ENCODE data around the gene HPS5. TPM values are rescaled to one million over a fixed set of nuclear protein-coding genes. Genes with fewer than 3 reads are reported as not detected.

The HPS5 gene, protein sequence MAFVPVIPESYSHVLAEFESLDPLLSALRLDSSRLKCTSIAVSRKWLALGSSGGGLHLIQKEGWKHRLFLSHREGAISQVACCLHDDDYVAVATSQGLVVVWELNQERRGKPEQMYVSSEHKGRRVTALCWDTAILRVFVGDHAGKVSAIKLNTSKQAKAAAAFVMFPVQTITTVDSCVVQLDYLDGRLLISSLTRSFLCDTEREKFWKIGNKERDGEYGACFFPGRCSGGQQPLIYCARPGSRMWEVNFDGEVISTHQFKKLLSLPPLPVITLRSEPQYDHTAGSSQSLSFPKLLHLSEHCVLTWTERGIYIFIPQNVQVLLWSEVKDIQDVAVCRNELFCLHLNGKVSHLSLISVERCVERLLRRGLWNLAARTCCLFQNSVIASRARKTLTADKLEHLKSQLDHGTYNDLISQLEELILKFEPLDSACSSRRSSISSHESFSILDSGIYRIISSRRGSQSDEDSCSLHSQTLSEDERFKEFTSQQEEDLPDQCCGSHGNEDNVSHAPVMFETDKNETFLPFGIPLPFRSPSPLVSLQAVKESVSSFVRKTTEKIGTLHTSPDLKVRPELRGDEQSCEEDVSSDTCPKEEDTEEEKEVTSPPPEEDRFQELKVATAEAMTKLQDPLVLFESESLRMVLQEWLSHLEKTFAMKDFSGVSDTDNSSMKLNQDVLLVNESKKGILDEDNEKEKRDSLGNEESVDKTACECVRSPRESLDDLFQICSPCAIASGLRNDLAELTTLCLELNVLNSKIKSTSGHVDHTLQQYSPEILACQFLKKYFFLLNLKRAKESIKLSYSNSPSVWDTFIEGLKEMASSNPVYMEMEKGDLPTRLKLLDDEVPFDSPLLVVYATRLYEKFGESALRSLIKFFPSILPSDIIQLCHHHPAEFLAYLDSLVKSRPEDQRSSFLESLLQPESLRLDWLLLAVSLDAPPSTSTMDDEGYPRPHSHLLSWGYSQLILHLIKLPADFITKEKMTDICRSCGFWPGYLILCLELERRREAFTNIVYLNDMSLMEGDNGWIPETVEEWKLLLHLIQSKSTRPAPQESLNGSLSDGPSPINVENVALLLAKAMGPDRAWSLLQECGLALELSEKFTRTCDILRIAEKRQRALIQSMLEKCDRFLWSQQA
- total RNA-seq: 42.3 and 49.2 TPM in 2 replicates

DNA sequence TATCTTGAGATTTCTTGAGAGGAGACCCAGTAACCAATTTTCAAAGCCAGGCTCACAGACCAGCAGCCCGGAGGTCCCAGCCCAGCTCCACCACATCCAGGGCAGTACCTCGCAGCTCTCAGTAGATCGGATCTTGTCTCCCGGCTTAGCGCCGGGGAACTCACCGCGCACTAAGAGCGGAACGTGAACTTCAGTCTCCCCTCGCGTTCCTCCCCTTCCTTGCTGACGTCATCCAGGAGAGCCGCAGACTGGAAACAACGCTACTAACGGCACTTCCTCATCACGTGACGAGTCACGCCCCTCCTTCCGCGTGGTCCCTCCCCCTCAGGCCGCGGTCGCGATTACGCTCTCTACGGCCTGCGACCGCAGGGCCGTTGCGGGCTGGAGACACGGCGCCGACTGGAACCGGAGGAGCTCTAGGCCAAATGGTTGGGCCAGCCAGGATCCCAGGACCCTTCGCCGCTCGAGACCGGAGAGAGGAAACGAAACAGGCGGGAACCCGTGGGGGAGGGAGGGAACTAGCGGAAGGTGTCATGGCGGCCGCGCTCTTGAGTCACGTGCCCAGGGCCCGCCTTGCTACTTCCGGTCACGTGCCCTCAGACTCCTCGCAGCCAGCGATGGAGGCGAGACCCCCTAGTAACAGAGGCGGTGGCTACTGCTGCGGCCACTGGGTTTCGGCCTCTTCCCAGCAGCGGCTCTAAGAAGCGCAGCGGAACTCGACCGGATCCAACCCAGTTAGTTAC lies at the start of gene HPS5, which contains the start of gene GTF2H1:
HPS5 (minus strand) TSS at position 172 of the 743 bp plus-strand sequence. CDS start 4,282 bp downstream, outside the sequence.
GTF2H1 (plus strand) TSS at position 599 of the 743 bp plus-strand sequence. CDS start 10,508 bp downstream, outside the sequence.

GRCh38 chr11:18265949-18266348 lies 56.0 kb downstream of the HPS5 start, which contains the start of gene SAA1:
SAA1 (plus strand) TSS chr11:18266264; CDS start chr11:18266888, 624 bp downstream.

DNA sequence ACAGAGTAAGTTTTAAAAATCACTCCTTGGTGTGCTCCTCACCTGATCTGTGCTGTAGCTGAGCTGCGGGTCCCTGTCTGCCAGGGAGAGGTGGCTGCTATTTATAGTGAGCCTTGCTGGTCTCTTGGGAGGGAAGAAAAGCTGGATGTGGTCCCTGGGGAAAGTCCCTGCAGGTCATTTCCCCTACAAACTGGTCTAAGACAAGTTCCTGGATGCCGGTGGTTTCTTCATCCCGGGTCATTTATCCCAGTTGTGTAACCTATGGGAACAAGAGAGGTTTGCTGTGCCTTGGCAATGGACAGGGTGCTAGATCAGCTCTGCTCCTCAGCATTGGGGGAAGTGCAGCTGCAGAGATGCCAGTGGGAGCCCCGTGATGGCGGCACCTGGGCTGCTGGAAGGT lies 73.4 kb downstream of the HPS5 start, which contains the start of gene SAA2:
SAA2 (minus strand) TSS at position 108 of the 400 bp plus-strand sequence. CDS start 657 bp downstream, outside the sequence.

DNA sequence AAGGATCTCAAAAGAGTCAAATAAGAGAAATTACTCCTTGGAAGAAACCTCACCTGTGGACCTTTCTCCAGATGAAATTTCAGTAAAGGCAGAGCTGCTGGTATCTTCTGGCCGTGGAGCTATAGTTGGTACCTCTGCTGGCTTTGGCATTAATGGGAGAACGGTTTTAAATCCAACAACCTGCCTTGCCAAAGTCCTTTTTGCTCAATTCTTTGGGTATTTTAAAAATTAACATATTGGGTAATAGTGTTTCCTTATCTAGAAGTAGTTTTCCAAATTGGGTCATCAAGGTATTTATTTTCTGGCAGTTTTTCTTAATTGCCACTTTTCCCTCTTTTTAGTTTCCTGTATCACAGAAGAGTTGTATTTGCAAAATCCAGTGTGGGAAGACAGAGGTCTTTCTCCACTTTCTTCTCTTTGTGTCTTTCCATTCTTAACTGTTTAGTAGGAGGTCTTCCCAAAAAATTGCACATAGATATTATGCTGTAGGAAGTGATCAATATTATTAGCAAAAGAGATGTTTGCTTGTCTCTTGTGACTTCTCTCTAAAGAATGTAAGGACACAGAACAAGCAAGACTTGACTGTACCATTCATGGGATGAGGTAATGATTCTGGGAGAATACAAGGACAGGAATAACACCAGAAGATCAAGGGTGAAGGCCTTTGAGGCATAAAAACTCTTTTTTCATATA lies 85.1 kb downstream of the HPS5 start, which contains the start of gene SAA4:
SAA4 (minus strand) TSS at position 139 of the 693 bp plus-strand sequence. CDS start 876 bp downstream, outside the sequence.

Small RNA genes within 50 kb of the gene (small RNA-seq; reads per million reads assigned to genes)
- gene RNA5SP333 (not detected), gene RNA5SP334 (not detected)

Other genes with a start within 250 kb of the HPS5 start
- 8.0 and 8.9 TPM in 2 replicates for gene SAAL1, start 216.1 kb downstream of the HPS5 start, total RNA-seq
- gene MRGPRX3, start 189.6 kb downstream of the HPS5 start, total RNA-seq: not detected in 2 replicates
- gene MRGPRX4, start 149.3 kb downstream of the HPS5 start, total RNA-seq: not detected in 2 replicates
- not detected in 2 replicates for gene SAA4, start 85.3 kb downstream of the HPS5 start, total RNA-seq
- gene SAA2, start 73.5 kb downstream of the HPS5 start, total RNA-seq: not detected in 2 replicates
- not detected in 2 replicates for gene SAA1, start 55.9 kb downstream of the HPS5 start, total RNA-seq
- gene GTF2H1, start 427 bp upstream of the HPS5 start, total RNA-seq: 109 and 116 TPM in 2 replicates
- 1,015 and 1,209 TPM in 2 replicates for gene LDHA, start 72.4 kb upstream of the HPS5 start, total RNA-seq
- 0.16 TPM in 1 of 2 replicates, not detected in the other for gene LDHC, start 90.2 kb upstream of the HPS5 start, total RNA-seq
- not detected in 2 replicates for gene LDHAL6A, start 133.7 kb upstream of the HPS5 start, total RNA-seq
- gene TSG101, start 204.8 kb upstream of the HPS5 start, total RNA-seq: 72.9 and 88.6 TPM in 2 replicates

Measured in hair follicle dermal papilla cell (primary cell).